SH-SY5Y (cell line): Measurements from ENCODE around the gene HINT1.

ENCODE experiments used
- GATA2 ChIP-seq: IDR thresholded peaks from 2 replicates; pipeline ENCODE4 v1.6.1; 2011; ENCODE audit warnings: mild to moderate bottlenecking, low read depth, low read length
- GATA3 ChIP-seq: IDR thresholded peaks from 2 replicates; pipeline ENCODE4 v1.6.1; 2011; ENCODE audit warnings: low read depth, mild to moderate bottlenecking, low read length, moderate library complexity

- TF ChIP-seq GATA2 (no peak), GATA3 (no peak)
These were observed 49.7 kb upstream of the HINT1 start for GRCh38 chr5:131214609-131215227.
